ENCODE results near the gene CA12. TPM values are rescaled to one million over a fixed set of nuclear protein-coding genes. Genes with fewer than 3 reads are reported as not detected.

CA12 gene
- total RNA-seq, 1 donor from 2014 or later: 0.97 TPM

GRCh38 chr15:63357061-63357460, 24.6 kb downstream of the CA12 start:
- no peak overlapping the region for H3K27ac Mint-ChIP-seq (ENCODE audit: unreplicated experiment)
- TF ChIP-seq CTCF (IDR thresholded peaks at IDR 0.05): no peak
- H3K4me3 Mint-ChIP-seq (ENCODE audit: unreplicated experiment): no peak overlapping the region
- no peak for DNase-seq (ENCODE audit: extremely low spot score, unreplicated experiment)
- peaks cover 16% of the 10 kb centered on the region for H3K27me3 Mint-ChIP-seq (ENCODE audit: unreplicated experiment)
- no peaks in the 10 kb centered on the region for H3K9me3 Mint-ChIP-seq (ENCODE audit: unreplicated experiment)
- no peaks in the 10 kb centered on the region for H3K4me1 Mint-ChIP-seq (ENCODE audit: unreplicated experiment)
- H3K36me3 Mint-ChIP-seq (ENCODE audit: unreplicated experiment): no peaks in the 10 kb centered on the region

GRCh38 chr15:63354821-63355650, 26.6 kb downstream of the CA12 start:
- Mint-ChIP-seq H3K4me3 (ENCODE audit: unreplicated experiment) (no peak overlapping the region), H3K27ac (ENCODE audit: unreplicated experiment) (no peak overlapping the region), H3K36me3 (ENCODE audit: unreplicated experiment) (no peaks in the 10 kb centered on the region), H3K9me3 (ENCODE audit: unreplicated experiment) (no peaks in the 10 kb centered on the region), H3K4me1 (ENCODE audit: unreplicated experiment) (peaks cover 5% of the 10 kb centered on the region), H3K27me3 (ENCODE audit: unreplicated experiment) (peaks cover 12% of the 10 kb centered on the region)
- no peak for DNase-seq (ENCODE audit: extremely low spot score, unreplicated experiment)
- TF ChIP-seq CTCF (IDR thresholded peaks at IDR 0.05): no peak

- Mint-ChIP-seq H3K4me1 (ENCODE audit: unreplicated experiment) (peaks cover 11% of the 10 kb centered on the region), H3K4me3 (ENCODE audit: unreplicated experiment) (no peak overlapping the region), H3K36me3 (ENCODE audit: unreplicated experiment) (no peaks in the 10 kb centered on the region), H3K27me3 (ENCODE audit: unreplicated experiment) (peaks cover 3% of the 10 kb centered on the region), H3K27ac (ENCODE audit: unreplicated experiment) (no peak overlapping the region), H3K9me3 (ENCODE audit: unreplicated experiment) (no peaks in the 10 kb centered on the region)
- TF ChIP-seq CTCF (IDR thresholded peaks at IDR 0.05): no peak
- no peak for DNase-seq (ENCODE audit: extremely low spot score, unreplicated experiment)
These were observed 27.8 kb downstream of the CA12 start for GRCh38 chr15:63353887-63354286.

- DNase-seq (ENCODE audit: extremely low spot score, unreplicated experiment): no peak
- H3K4me3 Mint-ChIP-seq (ENCODE audit: unreplicated experiment): no peak overlapping the region
- peaks cover 3% of the 10 kb centered on the region for H3K27me3 Mint-ChIP-seq (ENCODE audit: unreplicated experiment)
- TF ChIP-seq CTCF (IDR thresholded peaks at IDR 0.05): no peak
- H3K27ac Mint-ChIP-seq (ENCODE audit: unreplicated experiment): no peak overlapping the region
- H3K9me3 Mint-ChIP-seq (ENCODE audit: unreplicated experiment): no peaks in the 10 kb centered on the region
- peaks cover 17% of the 10 kb centered on the region for H3K4me1 Mint-ChIP-seq (ENCODE audit: unreplicated experiment)
- H3K36me3 Mint-ChIP-seq (ENCODE audit: unreplicated experiment): no peaks in the 10 kb centered on the region
These were observed 28.4 kb downstream of the CA12 start for GRCh38 chr15:63353261-63353660.

GRCh38 chr15:63352808-63353207, 28.8 kb downstream of the CA12 start:
- peaks cover 22% of the 10 kb centered on the region for H3K4me1 Mint-ChIP-seq (ENCODE audit: unreplicated experiment)
- no peaks in the 10 kb centered on the region for H3K36me3 Mint-ChIP-seq (ENCODE audit: unreplicated experiment)
- peaks cover 3% of the 10 kb centered on the region for H3K27me3 Mint-ChIP-seq (ENCODE audit: unreplicated experiment)
- TF ChIP-seq CTCF (IDR thresholded peaks at IDR 0.05): no peak
- no peaks in the 10 kb centered on the region for H3K9me3 Mint-ChIP-seq (ENCODE audit: unreplicated experiment)
- H3K4me3 Mint-ChIP-seq (ENCODE audit: unreplicated experiment): no peak overlapping the region
- no peak for DNase-seq (ENCODE audit: extremely low spot score, unreplicated experiment)
- no peak overlapping the region for H3K27ac Mint-ChIP-seq (ENCODE audit: unreplicated experiment)

All from osteocyte (in vitro differentiated cells).